Measurements from ENCODE around the gene CYREN.

Gene CYREN

GRCh38 chr7:135185471-135186260 is 15.2 kb upstream of the CYREN start:
- no peak overlapping the region for H3K27ac ChIP-seq
- no peaks in the 10 kb centered on the region for H3K27me3 ChIP-seq
- H3K4me1 ChIP-seq (ENCODE audit: control insufficient read depth in 1 of 2, insufficient read depth in 1 of 2, low read depth in 1 of 2, low read length in 1 of 2) = no peaks in the 10 kb centered on the region
- TF ChIP-seq CTCF (IDR thresholded peaks at IDR 0.05) = no peak
- peaks cover 25% of the 10 kb centered on the region for H3K9me3 ChIP-seq
- H3K4me3 ChIP-seq (ENCODE audit: low read depth in 1 of 2, low read length in 1 of 2) = no peak overlapping the region
- H3K36me3 ChIP-seq = peaks cover 64% of the 10 kb centered on the region

- H3K9me3 ChIP-seq = peaks cover 31% of the 10 kb centered on the region
- no peak for TF ChIP-seq CTCF (IDR thresholded peaks at IDR 0.05)
Measured at GRCh38 chr7:135184254-135184841, 13.8 kb upstream of the CYREN start.

GRCh38 chr7:135183478-135183877 is 13.0 kb upstream of the CYREN start:
- H3K36me3 ChIP-seq = peaks cover 52% of the 10 kb centered on the region
- TF ChIP-seq CTCF (IDR thresholded peaks at IDR 0.05) = no peak
- no peaks in the 10 kb centered on the region for H3K4me1 ChIP-seq (ENCODE audit: control insufficient read depth in 1 of 2, insufficient read depth in 1 of 2, low read depth in 1 of 2, low read length in 1 of 2)
- no peak overlapping the region for H3K4me3 ChIP-seq (ENCODE audit: low read depth in 1 of 2, low read length in 1 of 2)
- peaks cover 31% of the 10 kb centered on the region for H3K9me3 ChIP-seq
- H3K27ac ChIP-seq = no peak overlapping the region
- no peaks in the 10 kb centered on the region for H3K27me3 ChIP-seq

More at GRCh38 chr7:135184254-135184841, 13.8 kb upstream of the CYREN start:
- H3K4me1 ChIP-seq (ENCODE audit: control insufficient read depth in 1 of 2, insufficient read depth in 1 of 2, low read depth in 1 of 2, low read length in 1 of 2) = no peaks in the 10 kb centered on the region
- H3K27ac ChIP-seq = no peak overlapping the region
- H3K4me3 ChIP-seq (ENCODE audit: low read depth in 1 of 2, low read length in 1 of 2) = no peak overlapping the region
- H3K27me3 ChIP-seq = no peaks in the 10 kb centered on the region
- H3K36me3 ChIP-seq = peaks cover 61% of the 10 kb centered on the region

GRCh38 chr7:135181929-135182678 is 11.6 kb upstream of the CYREN start:
- H3K4me3 ChIP-seq (ENCODE audit: low read depth in 1 of 2, low read length in 1 of 2) = no peak overlapping the region
- no peaks in the 10 kb centered on the region for H3K27me3 ChIP-seq
- H3K4me1 ChIP-seq (ENCODE audit: control insufficient read depth in 1 of 2, insufficient read depth in 1 of 2, low read depth in 1 of 2, low read length in 1 of 2) = no peaks in the 10 kb centered on the region
- H3K27ac ChIP-seq = no peak overlapping the region
- no peak for TF ChIP-seq CTCF (IDR thresholded peaks at IDR 0.05)
- peaks cover 38% of the 10 kb centered on the region for H3K36me3 ChIP-seq
- H3K9me3 ChIP-seq = peaks cover 31% of the 10 kb centered on the region

- no peak for TF ChIP-seq CTCF (IDR thresholded peaks at IDR 0.05)
- peaks cover 31% of the 10 kb centered on the region for H3K36me3 ChIP-seq
- H3K27me3 ChIP-seq = no peaks in the 10 kb centered on the region
- no peaks in the 10 kb centered on the region for H3K4me1 ChIP-seq (ENCODE audit: control insufficient read depth in 1 of 2, insufficient read depth in 1 of 2, low read depth in 1 of 2, low read length in 1 of 2)
- no peak overlapping the region for H3K4me3 ChIP-seq (ENCODE audit: low read depth in 1 of 2, low read length in 1 of 2)
- H3K27ac ChIP-seq = no peak overlapping the region
- H3K9me3 ChIP-seq = peaks cover 31% of the 10 kb centered on the region
Measured at GRCh38 chr7:135181261-135181928, 10.9 kb upstream of the CYREN start.

All from neutrophil (primary cell).